Measurements from ENCODE around the gene C9orf50. TPM values are rescaled to one million over a fixed set of nuclear protein-coding genes. Genes with fewer than 3 reads are reported as not detected.

C9orf50 gene
- total and polyA plus RNA-seq, 2 donors (not counting 1 experiment from before 2014, with no cell fraction given): not detected

DNA sequence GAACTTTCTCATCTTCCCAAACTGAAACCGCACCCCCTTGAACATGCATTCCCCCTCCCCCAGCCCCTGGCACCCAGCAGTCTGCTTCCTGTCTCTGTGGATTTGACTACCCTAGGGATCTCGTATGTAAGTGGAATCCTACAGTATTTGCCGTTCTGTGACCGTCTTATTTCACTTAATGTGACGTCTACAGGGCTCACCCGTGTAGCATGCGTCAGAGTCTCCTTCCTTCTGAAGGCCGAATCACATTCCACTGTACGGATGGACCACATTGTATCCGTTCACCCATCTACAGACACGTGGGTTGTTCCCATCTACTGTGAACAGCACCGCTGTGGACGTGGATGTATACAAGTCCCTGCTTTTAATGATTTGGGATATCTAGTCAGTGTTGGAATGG lies 49.0 kb upstream of the C9orf50 start:
- H3K4me3 Mint-ChIP-seq: no peak overlapping the region
- ChIA-PET POLR2A (no interaction called here), CTCF (no interaction called here)
- 91% methylated on average over 11 of the region's 13 CpGs for WGBS (ENCODE audit: insufficient coverage)
- H4K20me1 ChIP-seq (ENCODE audit: control insufficient read depth, insufficient read depth, low read length, poor library complexity, severe bottlenecking): no peaks in the 10 kb centered on the region
- H3K27me3 ChIP-seq (replicated peaks in 1 of 4; ENCODE audit: control extremely low read depth in 1 of 4, control insufficient read depth in 3 of 4, insufficient read depth in 4 of 4, low read length in 3 of 4): peaks cover 0 to 20% (median 3%) of the 10 kb centered on the region in 4 experiments
- no peak overlapping the region for H3K4me2 ChIP-seq (replicated peaks; ENCODE audit: low read depth, low read length, poor library complexity, severe bottlenecking)
- DNase-seq: no peak
- intact Hi-C loops (cut with micrococcal nuclease): no loop called here
- no peak for TF ChIP-seq EZH2 (IDR thresholded peaks at IDR 0.05; ENCODE audit: borderline replicate concordance, insufficient read depth, low read depth, low read length, poor library complexity, severe bottlenecking)
- TF ChIP-seq, protein P1, sequence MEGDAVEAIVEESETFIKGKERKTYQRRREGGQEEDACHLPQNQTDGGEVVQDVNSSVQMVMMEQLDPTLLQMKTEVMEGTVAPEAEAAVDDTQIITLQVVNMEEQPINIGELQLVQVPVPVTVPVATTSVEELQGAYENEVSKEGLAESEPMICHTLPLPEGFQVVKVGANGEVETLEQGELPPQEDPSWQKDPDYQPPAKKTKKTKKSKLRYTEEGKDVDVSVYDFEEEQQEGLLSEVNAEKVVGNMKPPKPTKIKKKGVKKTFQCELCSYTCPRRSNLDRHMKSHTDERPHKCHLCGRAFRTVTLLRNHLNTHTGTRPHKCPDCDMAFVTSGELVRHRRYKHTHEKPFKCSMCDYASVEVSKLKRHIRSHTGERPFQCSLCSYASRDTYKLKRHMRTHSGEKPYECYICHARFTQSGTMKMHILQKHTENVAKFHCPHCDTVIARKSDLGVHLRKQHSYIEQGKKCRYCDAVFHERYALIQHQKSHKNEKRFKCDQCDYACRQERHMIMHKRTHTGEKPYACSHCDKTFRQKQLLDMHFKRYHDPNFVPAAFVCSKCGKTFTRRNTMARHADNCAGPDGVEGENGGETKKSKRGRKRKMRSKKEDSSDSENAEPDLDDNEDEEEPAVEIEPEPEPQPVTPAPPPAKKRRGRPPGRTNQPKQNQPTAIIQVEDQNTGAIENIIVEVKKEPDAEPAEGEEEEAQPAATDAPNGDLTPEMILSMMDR (IDR thresholded peaks at IDR 0.05): no peak
- no peaks in the 10 kb centered on the region for H3K36me3 ChIP-seq (replicated peaks in 1 of 2; ENCODE audit: control extremely low read depth in 1 of 2, control insufficient read depth in 1 of 2, extremely low read depth in 1 of 2, insufficient read depth in 2 of 2, low read length in 1 of 2)
- peaks cover 4% of the 10 kb centered on the region for H3K4me1 Mint-ChIP-seq
- peaks cover 11% of the 10 kb centered on the region for H3K27me3 Mint-ChIP-seq
- H3K79me2 ChIP-seq (ENCODE audit: control insufficient read depth, insufficient read depth, low read length): no peaks in the 10 kb centered on the region
- H3K9me3 ChIP-seq (ENCODE audit: control extremely low read depth in 1 of 3, control insufficient read depth in 2 of 3, insufficient read depth in 1 of 3, low read length in 2 of 3): no peaks in the 10 kb centered on the region
- H3K9me3 Mint-ChIP-seq (ENCODE audit: insufficient read depth): no peaks in the 10 kb centered on the region
- peaks cover 6% of the 10 kb centered on the region in 2 donors for H3K4me1 ChIP-seq (ENCODE audit: control insufficient read depth in 2 of 2, insufficient read depth in 2 of 2, low read length in 2 of 2)
- no peak for ATAC-seq (ENCODE audit: low read depth)
- H3K4me3 ChIP-seq (ENCODE audit: control extremely low read depth in 1 of 5, extremely low read depth in 1 of 5, insufficient read depth in 1 of 5, low read depth in 2 of 5, low read length in 4 of 5): no peak overlapping the region
- H3K9ac ChIP-seq (ENCODE audit: low read length): no peak overlapping the region
- H3K27ac Mint-ChIP-seq: no peak overlapping the region
- H2AFZ ChIP-seq (ENCODE audit: insufficient read depth, low read depth, low read length, poor library complexity, severe bottlenecking): no peak overlapping the region
- H3K27ac ChIP-seq (ENCODE audit: low read length in 2 of 2): no peak overlapping the region

DNA sequence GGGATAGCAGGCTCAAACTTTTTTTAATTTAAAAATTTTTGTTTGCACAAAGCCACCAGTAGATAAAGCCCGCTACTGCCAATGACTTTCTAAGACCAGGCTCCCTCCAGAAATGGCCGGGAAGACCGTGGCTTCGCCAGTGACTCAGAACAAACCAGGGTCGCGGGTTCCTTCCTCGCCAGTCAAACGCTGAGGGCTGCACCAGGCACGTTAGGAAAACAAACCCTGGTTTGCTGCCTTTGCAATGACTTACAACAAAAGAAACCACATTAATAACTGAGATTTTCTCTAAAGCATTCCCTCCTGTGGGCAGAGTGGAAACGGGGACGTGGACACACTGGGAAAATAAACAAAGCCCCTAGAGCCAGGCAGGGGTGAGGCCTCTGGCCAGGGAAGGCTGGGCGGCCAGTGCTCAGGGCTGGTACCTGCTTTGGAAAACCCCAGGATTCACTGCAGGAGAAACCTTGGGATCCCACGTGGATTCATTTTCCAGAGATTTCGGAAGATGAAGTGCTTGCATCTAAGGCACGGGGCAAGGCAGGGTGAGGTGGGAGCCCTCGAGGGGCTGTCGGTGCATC lies 48.3 kb upstream of the C9orf50 start:
- Histone ChIP-seq H3K79me2 (ENCODE audit: control insufficient read depth, insufficient read depth, low read length) (no peaks in the 10 kb centered on the region), H3K36me3 (replicated peaks in 1 of 2; ENCODE audit: control extremely low read depth in 1 of 2, control insufficient read depth in 1 of 2, extremely low read depth in 1 of 2, insufficient read depth in 2 of 2, low read length in 1 of 2) (no peaks in the 10 kb centered on the region), H3K27me3 (replicated peaks in 1 of 4; ENCODE audit: control extremely low read depth in 1 of 4, control insufficient read depth in 3 of 4, insufficient read depth in 4 of 4, low read length in 3 of 4) (peaks cover 0 to 25% (median 5%) of the 10 kb centered on the region in 4 experiments), H3K4me2 (replicated peaks; ENCODE audit: low read depth, low read length, poor library complexity, severe bottlenecking) (no peak overlapping the region), H4K20me1 (ENCODE audit: control insufficient read depth, insufficient read depth, low read length, poor library complexity, severe bottlenecking) (no peaks in the 10 kb centered on the region), H3K9me3 (ENCODE audit: control extremely low read depth in 1 of 3, control insufficient read depth in 2 of 3, insufficient read depth in 1 of 3, low read length in 2 of 3) (no peaks in the 10 kb centered on the region), H3K27ac (ENCODE audit: low read length in 2 of 2) (no peak overlapping the region), H3K4me3 (ENCODE audit: control extremely low read depth in 1 of 5, extremely low read depth in 1 of 5, insufficient read depth in 1 of 5, low read depth in 2 of 5, low read length in 4 of 5) (no peak overlapping the region), H3K9ac (ENCODE audit: low read length) (no peak overlapping the region), H2AFZ (ENCODE audit: insufficient read depth, low read depth, low read length, poor library complexity, severe bottlenecking) (no peak overlapping the region), H3K4me1 (ENCODE audit: control insufficient read depth in 2 of 2, insufficient read depth in 2 of 2, low read length in 2 of 2) (peaks cover 8 to 9% of the 10 kb centered on the region in 2 donors)
- 53% methylated on average over 17 of the region's 17 CpGs for WGBS (ENCODE audit: insufficient coverage)
- no peak overlapping the region for H3K27ac Mint-ChIP-seq
- peaks cover 7% of the 10 kb centered on the region for H3K4me1 Mint-ChIP-seq
- TF ChIP-seq EZH2 (IDR thresholded peaks at IDR 0.05; ENCODE audit: borderline replicate concordance, insufficient read depth, low read depth, low read length, poor library complexity, severe bottlenecking): no peak
- TF ChIP-seq, protein P1 (IDR thresholded peaks at IDR 0.05): no peak
- no peaks in the 10 kb centered on the region for H3K9me3 Mint-ChIP-seq (ENCODE audit: insufficient read depth)
- POLR2A ChIA-PET: no interaction called here
- CTCF ChIA-PET: no interaction called here
- DNase-seq: no peak
- no peak for ATAC-seq (ENCODE audit: low read depth)
- no peak overlapping the region for H3K4me3 Mint-ChIP-seq
- intact Hi-C loops (cut with micrococcal nuclease): no loop called here
- peaks cover 18% of the 10 kb centered on the region for H3K27me3 Mint-ChIP-seq

Data from B cell (primary cell).